ENCODE results near the gene VDR. TPM values are rescaled to one million over a fixed set of nuclear protein-coding genes. Genes with fewer than 3 reads are reported as not detected.

VDR gene
- total and polyA plus RNA-seq, 4 experiments from 2014 or later = 0.37 to 3.2 (median 1.0) TPM

- H3K27me3 ChIP-seq (ENCODE audit: insufficient read depth, low read length) = no peaks in the 10 kb centered on the region
- Mint-ChIP-seq H3K4me3 (peak overlapping the region; percentile 40 to 85 (median 74)), H3K4me1 (peaks cover 72 to 100% (median 90%) of the 10 kb centered on the region in 4 donors), H3K36me3 (peaks cover 7 to 32% of the 10 kb centered on the region in 2 donors), H3K27me3 (no peaks in the 10 kb centered on the region), H3K27ac (peak overlapping the region; percentile 92 to 98 (median 94)), H3K9me3 (no peaks in the 10 kb centered on the region)
- CTCF ChIA-PET (ENCODE audit: partially characterized antibody) = interaction anchor here (0.5 to 20.2 kb wide), 18 partner anchors 8 to 1327 kb away, joined by 3 to 568 read pairs (median 5); partner anchors contain the start of genes SLC48A1 and TMEM106C
- peaks cover 98% of the 10 kb centered on the region for H3K4me1 ChIP-seq (ENCODE audit: insufficient read depth, low read length)
- POLR2A ChIA-PET (ENCODE audit: partially characterized antibody) = interaction anchor here (0.5 to 21.9 kb wide), 15 partner anchors 10 to 1352 kb away, joined by 3 to 516 read pairs (median 4); partner anchors contain the start of genes HDAC7, RAPGEF3, RPAP3 and SLC48A1
- H3K4me3 ChIP-seq (ENCODE audit: low read length in 2 of 2) = peak overlapping the region; percentile 21 to 25
- H3K9me3 ChIP-seq (ENCODE audit: control insufficient read depth in 1 of 2, low read length in 2 of 2) = no peaks in the 10 kb centered on the region
- intact Hi-C loops (cut with micrococcal nuclease) = loop anchor here (1.0 to 2.0 kb wide), 3 partner anchors 16 to 29 kb away; no protein-coding TSS in a partner anchor
- H3K27ac ChIP-seq (ENCODE audit: low read depth, low read length) = peak overlapping the region; percentile 73
- DNase-seq = peak; percentile 65 to 91 (median 70)
- H3K36me3 ChIP-seq (ENCODE audit: insufficient read depth, low read length) = peaks cover 4% of the 10 kb centered on the region
These were observed 96.7 kb downstream of the VDR start for GRCh38 chr12:47808050-47808449.

- Histone ChIP-seq H3K4me1 (ENCODE audit: insufficient read depth, low read length) (peaks cover 100% of the 10 kb centered on the region), H3K27ac (ENCODE audit: low read depth, low read length) (peak overlapping the region; percentile 73), H3K9me3 (ENCODE audit: control insufficient read depth in 1 of 2, low read length in 2 of 2) (no peaks in the 10 kb centered on the region), H3K36me3 (ENCODE audit: insufficient read depth, low read length) (peaks cover 4% of the 10 kb centered on the region), H3K27me3 (ENCODE audit: insufficient read depth, low read length) (no peaks in the 10 kb centered on the region), H3K4me3 (ENCODE audit: low read length in 2 of 2) (no peak overlapping the region)
- Mint-ChIP-seq H3K4me3 (peak overlapping the region in 7 of 8 donors; percentile 40 to 77 (median 72)), H3K4me1 (peaks cover 75 to 100% (median 93%) of the 10 kb centered on the region in 4 donors), H3K27ac (peak overlapping the region; percentile 74 to 98 (median 93)), H3K9me3 (no peaks in the 10 kb centered on the region), H3K27me3 (no peaks in the 10 kb centered on the region), H3K36me3 (peaks cover 7 to 33% of the 10 kb centered on the region in 2 donors)
- intact Hi-C loops (cut with micrococcal nuclease) = no loop called here
- no peak for DNase-seq
- CTCF ChIA-PET (ENCODE audit: partially characterized antibody) = interaction anchor here (0.5 to 20.2 kb wide), 16 partner anchors 10 to 1327 kb away, joined by 3 to 568 read pairs (median 6); partner anchors contain the start of gene TMEM106C
- POLR2A ChIA-PET (ENCODE audit: partially characterized antibody) = interaction anchor here (0.5 to 21.9 kb wide), 11 partner anchors 9 to 1126 kb away, joined by 3 to 516 read pairs (median 6); partner anchors contain the start of genes HDAC7, RPAP3, SLC48A1 and VDR
These were observed 97.5 kb downstream of the VDR start for GRCh38 chr12:47807338-47807737.

- intact Hi-C loops (cut with micrococcal nuclease) = no loop called here
These were observed 99.4 kb downstream of the VDR start for GRCh38 chr12:47805417-47805816.

GRCh38 chr12:47804171-47804570 lies 100.6 kb downstream of the VDR start:
- Mint-ChIP-seq H3K9me3 (no peaks in the 10 kb centered on the region), H3K27me3 (no peaks in the 10 kb centered on the region), H3K4me1 (peaks cover 67 to 97% (median 85%) of the 10 kb centered on the region in 4 donors), H3K4me3 (peak overlapping the region in 3 of 8 donors; percentile 53 to 82 (median 80)), H3K27ac (peak overlapping the region in 5 of 7 donors; percentile 37 to 93 (median 48)), H3K36me3 (peaks cover 7 to 40% of the 10 kb centered on the region in 2 donors)
- intact Hi-C loops (cut with micrococcal nuclease) = no loop called here
- Histone ChIP-seq H3K27ac (ENCODE audit: low read depth, low read length) (peak overlapping the region; percentile 3), H3K4me1 (ENCODE audit: insufficient read depth, low read length) (peaks cover 93% of the 10 kb centered on the region), H3K27me3 (ENCODE audit: insufficient read depth, low read length) (no peaks in the 10 kb centered on the region), H3K9me3 (ENCODE audit: control insufficient read depth in 1 of 2, low read length in 2 of 2) (no peaks in the 10 kb centered on the region), H3K36me3 (ENCODE audit: insufficient read depth, low read length) (peaks cover 4% of the 10 kb centered on the region), H3K4me3 (ENCODE audit: low read length in 2 of 2) (no peak overlapping the region)
- ChIA-PET CTCF (ENCODE audit: partially characterized antibody) (interaction anchor here (1.0 to 20.2 kb wide), 3 partner anchors 14 to 37 kb away, joined by 4 to 568 read pairs (median 6); no protein-coding TSS in a partner anchor), POLR2A (ENCODE audit: partially characterized antibody) (interaction anchor here (0.8 to 21.9 kb wide), 6 partner anchors 9 to 97 kb away, joined by 3 to 516 read pairs (median 6); partner anchors contain the start of genes HDAC7 and SLC48A1)
- DNase-seq = no peak

More at GRCh38 chr12:47805417-47805816, 99.4 kb downstream of the VDR start:
- H3K4me3 ChIP-seq (ENCODE audit: low read length in 2 of 2) = no peak overlapping the region
- DNase-seq = no peak
- peaks cover 4% of the 10 kb centered on the region for H3K36me3 ChIP-seq (ENCODE audit: insufficient read depth, low read length)
- H3K4me1 ChIP-seq (ENCODE audit: insufficient read depth, low read length) = peaks cover 99% of the 10 kb centered on the region
- ChIA-PET CTCF (ENCODE audit: partially characterized antibody) (interaction anchor here (1.8 to 20.2 kb wide), 3 partner anchors 12 to 62 kb away, joined by 6 to 568 read pairs (median 67); no protein-coding TSS in a partner anchor), POLR2A (ENCODE audit: partially characterized antibody) (interaction anchor here (1.5 to 21.9 kb wide), 3 partner anchors 14 to 28 kb away, joined by 3 to 516 read pairs (median 196); partner anchors contain the start of gene HDAC7)
- H3K36me3 Mint-ChIP-seq = peaks cover 7 to 36% of the 10 kb centered on the region in 2 donors
- no peaks in the 10 kb centered on the region for H3K27me3 Mint-ChIP-seq
- no peaks in the 10 kb centered on the region for H3K9me3 Mint-ChIP-seq
- no peak overlapping the region for H3K27ac ChIP-seq (ENCODE audit: low read depth, low read length)
- H3K4me3 Mint-ChIP-seq = peak overlapping the region in 7 of 8 donors; percentile 11 to 40 (median 27)
- H3K9me3 ChIP-seq (ENCODE audit: control insufficient read depth in 1 of 2, low read length in 2 of 2) = no peaks in the 10 kb centered on the region
- H3K27ac Mint-ChIP-seq = peak overlapping the region; percentile 58 to 93 (median 74)
- peaks cover 72 to 100% (median 92%) of the 10 kb centered on the region in 4 donors for H3K4me1 Mint-ChIP-seq
- no peaks in the 10 kb centered on the region for H3K27me3 ChIP-seq (ENCODE audit: insufficient read depth, low read length)

GRCh38 chr12:47803191-47803875 lies 101.5 kb downstream of the VDR start:
- Mint-ChIP-seq H3K36me3 (peaks cover 7 to 45% of the 10 kb centered on the region in 2 donors), H3K4me3 (peak overlapping the region; percentile 54 to 82 (median 78)), H3K9me3 (no peaks in the 10 kb centered on the region), H3K4me1 (peaks cover 59 to 91% (median 78%) of the 10 kb centered on the region in 4 donors), H3K27ac (peak overlapping the region; percentile 72 to 94 (median 89)), H3K27me3 (no peaks in the 10 kb centered on the region)
- ChIA-PET CTCF (ENCODE audit: partially characterized antibody) (interaction anchor here (1.8 to 20.2 kb wide), 4 partner anchors 14 to 61 kb away, joined by 6 to 568 read pairs (median 16); no protein-coding TSS in a partner anchor), POLR2A (ENCODE audit: partially characterized antibody) (interaction anchor here (0.8 to 21.9 kb wide), 4 partner anchors 10 to 96 kb away, joined by 3 to 516 read pairs (median 10); partner anchors contain the start of gene HDAC7)
- no peaks in the 10 kb centered on the region for H3K27me3 ChIP-seq (ENCODE audit: insufficient read depth, low read length)
- H3K4me1 ChIP-seq (ENCODE audit: insufficient read depth, low read length) = peaks cover 85% of the 10 kb centered on the region
- H3K36me3 ChIP-seq (ENCODE audit: insufficient read depth, low read length) = peaks cover 9% of the 10 kb centered on the region
- peak overlapping the region; percentile 28 for H3K27ac ChIP-seq (ENCODE audit: low read depth, low read length)
- H3K9me3 ChIP-seq (ENCODE audit: control insufficient read depth in 1 of 2, low read length in 2 of 2) = no peaks in the 10 kb centered on the region
- H3K4me3 ChIP-seq (ENCODE audit: low read length in 2 of 2) = no peak overlapping the region
- no peak for DNase-seq
- intact Hi-C loops (cut with micrococcal nuclease) = no loop called here

GRCh38 chr12:47802312-47802711 lies 102.5 kb downstream of the VDR start:
- intact Hi-C loops (cut with micrococcal nuclease) = no loop called here
- Mint-ChIP-seq H3K4me1 (peaks cover 49 to 81% (median 67%) of the 10 kb centered on the region in 4 donors), H3K9me3 (no peaks in the 10 kb centered on the region), H3K27me3 (no peaks in the 10 kb centered on the region), H3K4me3 (peak overlapping the region in 6 of 8 donors; percentile 21 to 65 (median 54)), H3K36me3 (peaks cover 12 to 47% of the 10 kb centered on the region in 2 donors), H3K27ac (peak overlapping the region; percentile 31 to 93 (median 77))
- Histone ChIP-seq H3K36me3 (ENCODE audit: insufficient read depth, low read length) (peaks cover 18% of the 10 kb centered on the region), H3K9me3 (ENCODE audit: control insufficient read depth in 1 of 2, low read length in 2 of 2) (no peaks in the 10 kb centered on the region), H3K4me3 (ENCODE audit: low read length in 2 of 2) (no peak overlapping the region), H3K4me1 (ENCODE audit: insufficient read depth, low read length) (peaks cover 75% of the 10 kb centered on the region), H3K27ac (ENCODE audit: low read depth, low read length) (peak overlapping the region; percentile 28), H3K27me3 (ENCODE audit: insufficient read depth, low read length) (no peaks in the 10 kb centered on the region)
- DNase-seq = no peak
- POLR2A ChIA-PET (ENCODE audit: partially characterized antibody) = interaction anchor here (0.8 to 21.9 kb wide), 6 partner anchors 9 to 35 kb away, joined by 3 to 516 read pairs (median 6); partner anchors contain the start of gene HDAC7
- CTCF ChIA-PET (ENCODE audit: partially characterized antibody) = interaction anchor here (0.9 to 20.2 kb wide), 12 partner anchors 8 to 96 kb away, joined by 3 to 568 read pairs (median 5); partner anchors contain the start of gene RPAP3

Measured in CD4-positive, alpha-beta memory T cell (primary cell).